K562 (cell line): ENCODE data around the gene CEACAM20. TPM values are rescaled to one million over a fixed set of nuclear protein-coding genes. Genes with fewer than 3 reads are reported as not detected.
A peak's percentile ranks its signal among the peaks of the same experiment; 100 is the strongest.

Source experiments
- ATAC-seq: fragments of 200-7000 bp; cut with Tn5 transposase; 3 replicates; pipeline ENCODE4 v1.9.1; 2020; ENCODE audit warnings: moderate library complexity
- BruUV-seq: library from RNA; stranded (reverse); fragments of 400-500 nt; replicated peaks from 2 replicates; lab custom pipeline; 2021; lab: Mats Ljungman, UMichigan
- CTCF ChIA-PET: fragments of 300-600 bp; formaldehyde crosslinking; extraction: SDS; loops from one replicate; lab custom pipeline; 2021; ENCODE audit warnings: low intra/inter-chr PET ratio; lab: Yijun Ruan, JAX
- POLR2A ChIA-PET: fragments of 300-600, 350-650 bp; sonication (Branson Sonifier 250); formaldehyde crosslinking; extraction: SDS; loops from one replicate; lab custom pipeline; 2021; ENCODE audit warnings: antibody characterized with exemption, inconsistent platforms; lab: Yijun Ruan, JAX
- DNase-seq, 4 experiments: peaks; one replicate each; pipeline versions ENCODE4 v3.0.0 to v3.0.0-alpha.2; 2011 to 2018; ENCODE audit warnings: low spot score in 3 of 4, mixed read lengths in 3 of 4; ENCODE audit errors: extremely low read depth in 1 of 4
- FAIRE-seq: peaks from 2 replicates; lab custom pipeline; 2011; peaks lifted over from hg19 to GRCh38; lab: Jason Lieb, UNC
- H2AFZ ChIP-seq: 2 replicates; pipeline ENCODE4 v1.6.0; 2011; ENCODE audit warnings: low read depth, low read length, control low read depth, inconsistent platforms
- H3K27ac ChIP-seq: fragments of 200-600 bp; 3 replicates; pipeline ENCODE4 v1.8.0; 2011; ENCODE audit warnings: low read depth, mild to moderate bottlenecking, control low read depth, inconsistent platforms, low read length, moderate library complexity, mixed read lengths; ENCODE audit errors: extremely low read depth
- H3K27me3 ChIP-seq, 2 experiments: fragments of 300-600 bp in 1 of 2; 2 replicates in 1 of 2; 3 replicates in 1 of 2; pipeline versions ENCODE4 v1.6.0 to v1.8.0; 2011; ENCODE audit warnings: inconsistent platforms in 2 of 2, low read length in 2 of 2, mild to moderate bottlenecking in 1 of 2, mixed read lengths in 1 of 2, moderate library complexity in 1 of 2; ENCODE audit not compliant: control insufficient read depth in 2 of 2, insufficient read depth in 2 of 2
- H3K36me3 ChIP-seq: fragments of 300-600 bp; 3 replicates; pipeline ENCODE4 v1.8.0; 2011; ENCODE audit warnings: mild to moderate bottlenecking, low read length, inconsistent platforms; ENCODE audit not compliant: control insufficient read depth, insufficient read depth
- H3K4me1 ChIP-seq, 2 experiments: fragments of 200-600 bp in 1 of 2; replicated peaks in 1 of 2; 2 replicates in 1 of 2; 3 replicates in 1 of 2; pipeline versions ENCODE4 v1.5.1 to v1.8.0; 2011; ENCODE audit warnings: inconsistent platforms in 2 of 2, low read length in 2 of 2, mild to moderate bottlenecking in 1 of 2, mixed read lengths in 1 of 2, moderate library complexity in 1 of 2; ENCODE audit not compliant: control insufficient read depth in 2 of 2, insufficient read depth in 2 of 2
- H3K4me2 ChIP-seq: 2 replicates; pipeline ENCODE4 v1.6.1; 2011; ENCODE audit warnings: low read length, control low read depth, inconsistent platforms, mixed read lengths; ENCODE audit not compliant: insufficient read depth
- H3K4me3 ChIP-seq: fragments of 200-600 bp; sonication (generic), shearing (Covaris generic); 2 replicates; pipeline ENCODE4 v1.5.1; 2016; ENCODE audit warnings: control low read depth, inconsistent platforms
- H3K79me2 ChIP-seq: fragments of 200-600 bp; 3 replicates; pipeline ENCODE4 v1.8.0; 2011; ENCODE audit warnings: low read length, inconsistent platforms; ENCODE audit not compliant: control insufficient read depth, insufficient read depth
- H3K9ac ChIP-seq, 2 experiments: 2 replicates each; pipeline versions ENCODE4 v1.6.0 to v1.6.1; 2011; ENCODE audit warnings: low read depth in 2 of 2, low read length in 2 of 2, control low read depth in 1 of 2, inconsistent platforms in 1 of 2, mild to moderate bottlenecking in 1 of 2, mixed read lengths in 1 of 2; ENCODE audit not compliant: insufficient read depth in 1 of 2
- H3K9me1 ChIP-seq: one replicate; pipeline ENCODE4 v1.6.0; 2011; ENCODE audit warnings: inconsistent platforms, mild to moderate bottlenecking, low read length, moderate library complexity; ENCODE audit not compliant: control insufficient read depth, insufficient read depth
- H3K9me3 ChIP-seq: replicated peaks from 2 replicates; pipeline ENCODE4 v1.5.1; 2011; ENCODE audit warnings: low read depth, low read length, inconsistent platforms; ENCODE audit not compliant: control insufficient read depth, insufficient read depth
- H4K20me1 ChIP-seq: replicated peaks from 2 replicates; pipeline ENCODE4 v1.6.1; 2011; ENCODE audit warnings: low read length, inconsistent platforms, mixed read lengths; ENCODE audit not compliant: control insufficient read depth, insufficient read depth
- CEBPZ ChIP-seq: fragments of 150-350 bp; IDR thresholded peaks from 2 replicates; pipeline ENCODE4 v1.6.1; 2014; ENCODE audit warnings: low read depth, mild to moderate bottlenecking, low read length, borderline replicate concordance
- CXXC5 ChIP-seq: fragments of 250-450 bp; sonication (Bioruptor Pico); IDR thresholded peaks from 2 replicates; pipeline ENCODE4 v1.8.0; 2022; ENCODE audit warnings: inconsistent platforms, mild to moderate bottlenecking, moderate library complexity
- EGR1 ChIP-seq: fragments of 450-650 bp; conservative IDR thresholded peaks from 2 replicates; pipeline ENCODE4 v1.6.1; 2017; ENCODE audit warnings: mild to moderate bottlenecking
- HOMEZ ChIP-seq: fragments of 250-450 bp; sonication (Bioruptor Pico); IDR thresholded peaks from 2 replicates; pipeline ENCODE4 v1.4.0; 2020; ENCODE audit warnings: mild to moderate bottlenecking, moderate library complexity
- MIER1 ChIP-seq: fragments of 450-650 bp; IDR thresholded peaks from 2 replicates; pipeline ENCODE4 v1.6.1; 2016; ENCODE audit warnings: antibody characterized with exemption, mild to moderate bottlenecking, low read depth
- RBM25 ChIP-seq: fragments of 200-400 bp; formaldehyde crosslinking; IDR thresholded peaks from 2 replicates; pipeline ENCODE4 v1.6.1; 2018; ENCODE audit warnings: low read length, low read depth, moderate library complexity; ENCODE audit not compliant: severe bottlenecking
- ZBTB34 ChIP-seq: fragments of 250-450 bp; sonication (Bioruptor Pico); IDR thresholded peaks from 2 replicates; pipeline ENCODE4 v1.8.0; 2021; ENCODE audit warnings: mild to moderate bottlenecking, moderate library complexity
- ZFX ChIP-seq: sonication (generic); formaldehyde crosslinking; IDR thresholded peaks from 2 replicates; pipeline ENCODE4 v1.8.0; 2022; ENCODE audit warnings: mild to moderate bottlenecking, missing genetic modification reagents, moderate library complexity
- ZNF217 ChIP-seq: sonication (generic); formaldehyde crosslinking; IDR thresholded peaks from 2 replicates; pipeline ENCODE4 v1.8.0; 2022; ENCODE audit warnings: mild to moderate bottlenecking, missing genetic modification reagents
- ZZZ3 ChIP-seq: fragments of 450-650 bp; IDR thresholded peaks from 2 replicates; pipeline ENCODE4 v1.6.1; 2016; ENCODE audit warnings: antibody characterized with exemption, mild to moderate bottlenecking, moderate library complexity
- WGBS: fragments of 100-300 bp; shearing (Covaris generic); methylation state at CpG from one replicate; pipeline ENCODE4 v1.1.6; 2016; ENCODE audit warnings: low coverage, mixed read lengths; ENCODE audit not compliant: insufficient coverage; ENCODE audit errors: missing lambda C conversion rate; 5-methylcytosine and 5-hydroxymethylcytosine counted together
- in situ Hi-C: fragments of 300-500 bp; cut with MboI; formaldehyde crosslinking; loops from 4 replicates; pipeline ENCODE4 v1.15.0; 2018; ENCODE audit warnings: inconsistent platforms, mixed read lengths
- intact Hi-C: fragments of 100-400 bp; cut with micrococcal nuclease; formaldehyde crosslinking; loops from 2 replicates; pipeline ENCODE4 v1.14.2; 2022
- polyA plus RNA-seq, 8 experiments: library from polyadenylated mRNA; depleted of rRNA in 4 of 8; stranded (reverse) in 5 of 8; unstranded in 3 of 8; fragments of >200 nt; fragmentation: Nextera tagmentation in 2 of 8; fragmentation: Illumina TruSeq in 1 of 8; extraction: Ambion mirVana in 2 of 8; extraction: Trizol in 1 of 8; gene quantifications; 2 replicates each; pipeline versions ENCODE4 v1.2.1 to v1.2.3, GENCODE V29; 2011 to 2014; ENCODE audit warnings: inconsistent platforms in 1 of 8, missing spikeins in 1 of 8
- total RNA-seq, 7 experiments: library from RNA; depleted of rRNA in 6 of 7; stranded (reverse); fragments of >200 nt in 6 of 7; fragmentation: Illumina TruSeq in 2 of 7; extraction: Trizol in 2 of 7; gene quantifications; 2 replicates each; pipeline versions ENCODE4 v1.2.1 to v1.2.3, GENCODE V29; 2011 to 2021; ENCODE audit warnings: low replicate concordance in 1 of 7

CEACAM20 gene
- total and polyA plus RNA-seq, 9 of the 15 experiments (the other 6 are each of a cell fraction or from before 2014, with no cell fraction given): not detected

- H3K9me1 ChIP-seq: no peaks in the 10 kb centered on the region
- 0 out of 4 replicates have a peak overlapping the region, but pooled peaks of 1 of the 2 experiments have one; percentile 7 for H3K9ac ChIP-seq
- no peaks in the 10 kb centered on the region for H3K36me3 ChIP-seq
- DNase-seq (no peak), ATAC-seq (no peak), FAIRE-seq (peak; percentile 58)
- CTCF ChIA-PET: no interaction called here
- H3K4me1 ChIP-seq: peaks cover 12 to 33% of the 10 kb centered on the region in 2 experiments
- H3K27me3 ChIP-seq: no peaks in the 10 kb centered on the region
- no peak for TF ChIP-seq CXXC5 (CRISPR knock-in tag)
- no peak for TF ChIP-seq ZNF217 (CRISPR knock-in tag)
- TF ChIP-seq EGR1: 0 out of 2 replicates have a peak, but pooled peaks have one; percentile 41
- TF ChIP-seq RBM25: peak; percentile 50
- no peak for TF ChIP-seq CEBPZ
- TF ChIP-seq ZZZ3: no peak
- TF ChIP-seq ZFX (CRISPR knock-in tag): no peak
- no peak for TF ChIP-seq ZBTB34 (CRISPR knock-in tag)
- TF ChIP-seq MIER1: no peak
- TF ChIP-seq HOMEZ (CRISPR knock-in tag): no peak
- H3K27ac ChIP-seq: no peak overlapping the region
- no peak overlapping the region for H3K4me3 ChIP-seq
- no peaks in the 10 kb centered on the region for H3K79me2 ChIP-seq
- H4K20me1 ChIP-seq: no peaks in the 10 kb centered on the region
- POLR2A ChIA-PET: interaction anchor here (0.8 to 1.2 kb wide), 2 partner anchors 36 to 83 kb away, joined by 3 read pairs; no protein-coding TSS in a partner anchor
- BruUV-seq: no TSS peak
- peak overlapping the region; percentile 48; the same call in 1 of the 2 replicates for H2AFZ ChIP-seq
- H3K4me2 ChIP-seq: peak overlapping the region; percentile 57; the same call in 1 of the 2 replicates
- in situ Hi-C loops (loop anchor here (5.0 kb wide), 3 partner anchors 83 to 203 kb away; partner anchors contain the start of gene CBLC), intact Hi-C loops (loop anchor here (5.0 to 10.0 kb wide), 2 partner anchors 110 to 273 kb away; partner anchors contain the start of gene NECTIN2)
- no peaks in the 10 kb centered on the region for H3K9me3 ChIP-seq
- WGBS: 35% methylated on average over 8 of the region's 8 CpGs
Measured at GRCh38 chr19:44574186-44574950, 44.9 kb upstream of the CEACAM20 start.
